ENCODE data around the gene GP1BA. TPM values are rescaled to one million over a fixed set of nuclear protein-coding genes. Genes with fewer than 3 reads are reported as not detected.
A peak's percentile ranks its signal among the peaks of the same experiment; 100 is the strongest.

Gene GP1BA
- total and polyA plus RNA-seq, 8 donors, result 0.05 TPM; not detected in 7

GRCh38 chr17:4947411-4948165 lies 15.5 kb downstream of the GP1BA start:
- 0 to 1% (median 0%) methylated on average over 24 to 56 of the region's 56 CpGs for WGBS, 5 donors
- TF ChIP-seq EP300 (IDR thresholded peaks at IDR 0.05) (no peak), CTCF (IDR thresholded peaks at IDR 0.05) (no peak), POLR2A (IDR thresholded peaks at IDR 0.05) (no peak), POLR2AphosphoS5 (IDR thresholded peaks at IDR 0.05) (peak in 1 of 3 donors; percentile 15)
- peak; percentile 70 to 86 for DNase-seq
- H3K9me3 ChIP-seq, result no peaks in the 10 kb centered on the region
- intact Hi-C loops (cut with DNase I; ENCODE audit: low total_unique reads), result no loop called here
- no peaks in the 10 kb centered on the region for H3K27me3 ChIP-seq
- peak overlapping the region; percentile 96 to 100 (median 99) for H3K27ac ChIP-seq
- peak overlapping the region; percentile 82 to 100 (median 100) for H3K4me3 ChIP-seq
- peaks cover 36 to 46% (median 42%) of the 10 kb centered on the region in 4 donors for H3K36me3 ChIP-seq
- peaks cover 44 to 73% (median 65%) of the 10 kb centered on the region in 4 donors for H3K4me1 ChIP-seq

- H3K4me1 ChIP-seq, result peaks cover 40 to 66% (median 58%) of the 10 kb centered on the region in 4 donors
- 0 to 1% (median 0%) methylated on average over 30 to 59 of the region's 59 CpGs for WGBS, 5 donors
- TF ChIP-seq EP300 (IDR thresholded peaks at IDR 0.05), result no peak
- TF ChIP-seq POLR2A (IDR thresholded peaks at IDR 0.05), result peak in 1 of 4 donors; percentile 79
- TF ChIP-seq POLR2AphosphoS5 (IDR thresholded peaks at IDR 0.05), result peak in 2 of 3 donors; percentile 86 to 90
- no peak for TF ChIP-seq CTCF (IDR thresholded peaks at IDR 0.05)
- peaks cover 29 to 38% (median 34%) of the 10 kb centered on the region in 4 donors for H3K36me3 ChIP-seq
- intact Hi-C loops (cut with DNase I; ENCODE audit: low total_unique reads), result no loop called here
- peak within 1 kb of the TSS; percentile 82 to 100 (median 100) for H3K4me3 ChIP-seq
- H3K27ac ChIP-seq, result peak within 1 kb of the TSS; percentile 96 to 100 (median 99)
- DNase-seq, result peak; percentile 92 to 97
- H3K9me3 ChIP-seq, result no peaks in the 10 kb centered on the region
- H3K27me3 ChIP-seq, result no peaks in the 10 kb centered on the region
These were observed 16.3 kb downstream of the GP1BA start, which contains the start of gene PFN1 for GRCh38 chr17:4948166-4948930. Gene PFN1, minus strand, starts transcription at chr17:4948530. Its CDS starts 136 bp downstream, at chr17:4948394.

GRCh38 chr17:4948931-4949320 lies 16.8 kb downstream of the GP1BA start:
- peak; percentile 83 to 97 for DNase-seq
- H3K4me1 ChIP-seq, result peaks cover 40 to 61% (median 53%) of the 10 kb centered on the region in 4 donors
- TF ChIP-seq POLR2AphosphoS5 (IDR thresholded peaks at IDR 0.05) (peak; percentile 3 to 80 (median 39)), CTCF (IDR thresholded peaks at IDR 0.05) (no peak)

More at GRCh38 chr17:4948931-4949320, 16.8 kb downstream of the GP1BA start:
- 0 to 1% (median 1%) methylated on average over 19 to 40 of the region's 40 CpGs for WGBS, 5 donors
- Histone ChIP-seq H3K36me3 (peaks cover 24 to 32% (median 29%) of the 10 kb centered on the region in 4 donors), H3K9me3 (no peaks in the 10 kb centered on the region), H3K27ac (peak overlapping the region; percentile 96 to 100 (median 99)), H3K4me3 (peak overlapping the region; percentile 82 to 100 (median 100)), H3K27me3 (no peaks in the 10 kb centered on the region)
- intact Hi-C loops (cut with DNase I; ENCODE audit: low total_unique reads), result no loop called here

Data from stomach (tissue), 9 donors.